K562 (cell line): ENCODE measurements around the gene LIMS2.

Experiments used
- EHMT2 ChIP-seq: fragments of 450-650 bp; IDR thresholded peaks from 2 replicates; pipeline ENCODE4 v1.6.1; 2018; ENCODE audit warnings: antibody characterized with exemption
- ZKSCAN1 ChIP-seq: fragments of 150-350 bp; IDR thresholded peaks from 2 replicates; pipeline ENCODE4 v1.6.1; 2016; ENCODE audit warnings: low read depth, low read length

DNA sequence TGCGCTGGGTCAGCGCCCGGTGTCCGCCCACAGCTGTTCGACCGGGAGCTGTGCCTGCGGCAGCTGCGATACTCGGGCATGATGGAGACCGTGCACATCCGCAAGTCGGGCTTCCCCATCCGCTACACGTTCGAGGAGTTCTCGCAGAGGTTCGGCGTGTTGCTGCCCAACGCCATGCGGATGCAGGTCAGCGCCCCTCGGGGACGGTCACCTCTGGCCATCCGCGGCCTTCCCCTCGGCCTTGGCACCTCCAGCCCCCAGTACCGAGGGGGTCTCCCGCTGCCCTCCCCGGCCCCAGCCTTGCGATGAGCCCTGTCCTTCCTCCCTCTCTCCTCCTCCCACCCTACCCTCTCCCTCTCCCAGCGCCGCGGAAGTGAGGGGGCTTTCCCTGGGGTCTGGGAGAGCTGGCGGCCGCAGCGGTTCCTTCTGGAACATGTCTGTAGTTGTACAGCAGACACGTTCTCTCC lies 82.5 kb downstream of the LIMS2 start:
- TF ChIP-seq EHMT2 (no peak), ZKSCAN1 (no peak)
